NCI-H1105 treated with DMSO at 0.1 percent for 48 hours (cell line): ENCODE measurements around the gene KAT6B.
A peak's percentile ranks its signal among the peaks of the same experiment; 100 is the strongest.

Experiments
- DNase-seq: peaks from one replicate; lab custom pipeline; 2025; lab: John Stamatoyannopoulos, UW

The KAT6B gene

DNA sequence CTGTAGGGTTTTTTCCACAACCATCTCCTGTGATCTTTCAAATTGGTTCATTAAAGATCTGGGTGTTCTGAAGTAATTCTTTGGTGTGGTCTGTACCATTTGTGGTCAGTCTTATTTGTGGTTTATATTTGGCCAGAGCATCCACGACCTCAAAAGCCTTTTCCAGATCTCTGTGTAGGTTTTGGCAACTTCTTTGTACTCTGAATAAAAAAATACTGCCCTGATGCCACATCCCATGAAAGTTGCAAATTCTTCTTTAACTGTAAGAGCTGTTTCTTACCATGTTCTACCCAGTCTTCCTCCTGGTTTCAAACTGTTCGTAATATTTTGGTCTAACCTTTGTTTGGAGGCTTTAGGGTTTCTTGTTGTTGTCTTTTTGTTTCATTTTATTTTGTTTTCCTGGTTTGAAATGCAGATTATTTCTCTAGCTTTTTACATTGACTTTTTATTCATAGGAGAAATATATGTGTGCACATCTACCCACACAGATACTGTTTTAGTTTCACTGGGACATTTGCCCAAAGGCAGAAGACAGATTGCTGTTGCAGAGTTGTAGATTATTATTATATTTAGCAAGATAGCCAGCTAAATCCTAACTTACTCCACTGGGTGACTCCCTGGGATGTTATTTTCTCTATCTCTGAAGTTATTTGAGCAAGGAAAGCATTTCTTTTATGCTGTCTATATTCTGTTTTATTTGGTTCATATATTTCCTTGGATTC, 161.8 kb downstream of the KAT6B start:
- DNase-seq, result no peak

DNA sequence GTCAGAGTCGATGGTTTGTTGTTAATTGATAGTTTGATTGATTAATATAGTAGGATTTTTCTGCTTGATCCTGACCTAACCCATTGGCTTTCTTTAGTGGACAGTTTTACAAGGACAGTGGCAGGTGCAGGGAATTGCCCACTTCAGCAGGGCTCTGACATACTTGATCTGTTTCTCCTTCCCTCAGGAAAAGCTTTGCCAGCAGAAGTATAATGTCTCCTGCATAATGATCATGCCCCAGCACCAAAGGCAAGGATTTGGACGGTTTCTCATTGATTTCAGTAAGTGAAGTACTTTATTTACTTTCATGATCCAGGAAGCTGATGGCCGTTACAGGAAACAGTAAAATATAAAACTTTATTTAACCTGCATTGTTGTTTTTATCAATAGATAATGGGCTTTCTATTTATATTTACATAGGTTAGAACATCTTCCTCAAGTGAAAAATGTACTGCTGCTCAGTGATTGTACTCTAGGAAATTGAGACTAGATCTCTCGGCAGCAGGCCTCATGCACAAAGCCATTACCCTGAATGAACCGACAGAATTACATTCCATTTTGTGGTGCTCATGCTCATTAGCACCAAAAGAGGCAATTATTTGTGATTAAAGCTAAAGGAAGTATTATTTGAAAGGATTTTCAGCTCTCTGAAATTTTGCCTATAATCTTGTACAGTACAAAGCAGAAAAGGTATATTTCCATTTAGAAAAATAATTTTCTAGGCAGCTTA, 162.6 kb downstream of the KAT6B start:
- peak; percentile 69 for DNase-seq

DNA sequence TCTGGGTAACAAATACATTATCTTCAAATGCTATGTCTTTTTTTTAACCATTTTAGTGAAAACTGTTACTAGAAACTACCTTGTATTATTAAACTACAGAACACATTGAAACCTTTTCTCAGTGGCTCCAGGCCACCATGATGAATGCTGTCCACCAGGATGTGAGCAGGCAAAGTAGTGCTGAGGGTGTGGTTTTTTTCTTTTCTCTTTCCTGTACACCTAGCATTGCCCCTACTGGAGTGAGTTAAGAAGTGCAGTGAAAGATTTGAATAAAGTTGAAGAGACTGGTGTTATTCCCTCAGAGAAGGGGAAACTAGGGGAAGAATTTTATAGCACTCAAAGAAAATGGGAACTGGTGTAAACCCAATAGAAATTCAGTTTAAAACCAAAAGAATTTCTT, 165.0 kb downstream of the KAT6B start:
- no peak for DNase-seq

DNA sequence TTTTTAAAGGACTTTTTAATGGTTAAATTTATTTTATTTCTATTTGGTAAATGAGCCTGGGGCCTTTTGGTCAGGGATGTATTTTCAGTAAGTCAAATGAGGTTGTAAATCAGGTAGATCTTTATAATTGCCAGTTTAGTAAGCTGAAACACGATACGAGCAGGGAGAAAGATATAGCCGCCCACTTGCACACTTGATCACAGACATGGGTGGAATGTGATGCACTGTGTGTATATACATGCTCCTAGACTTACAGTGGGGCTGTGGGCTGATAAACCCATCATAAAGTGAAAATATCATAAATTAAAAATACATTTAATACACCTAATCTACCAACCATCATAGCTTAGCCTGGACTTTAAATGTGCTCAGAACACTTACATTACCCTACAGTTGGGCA, 165.7 kb downstream of the KAT6B start:
- DNase-seq, result no peak

DNA sequence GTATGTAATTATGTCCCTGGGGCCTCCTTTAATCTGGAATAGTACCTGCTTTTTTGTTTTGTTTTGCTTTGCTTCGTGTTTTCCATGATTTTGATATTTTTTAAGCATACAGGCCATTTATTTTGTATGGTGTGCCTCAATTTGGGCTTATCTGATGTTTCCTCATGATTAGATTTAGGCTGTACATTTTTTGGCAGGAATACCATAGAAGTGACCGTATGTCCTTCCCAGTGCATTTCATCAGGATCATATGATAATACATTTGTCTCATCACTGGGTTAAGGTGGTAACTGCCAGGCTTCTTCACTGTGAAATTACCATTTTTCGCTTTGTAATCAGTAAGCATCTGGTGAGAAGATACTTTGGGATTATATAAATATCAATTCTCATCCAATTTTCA, 167.2 kb downstream of the KAT6B start:
- no peak for DNase-seq

DNA sequence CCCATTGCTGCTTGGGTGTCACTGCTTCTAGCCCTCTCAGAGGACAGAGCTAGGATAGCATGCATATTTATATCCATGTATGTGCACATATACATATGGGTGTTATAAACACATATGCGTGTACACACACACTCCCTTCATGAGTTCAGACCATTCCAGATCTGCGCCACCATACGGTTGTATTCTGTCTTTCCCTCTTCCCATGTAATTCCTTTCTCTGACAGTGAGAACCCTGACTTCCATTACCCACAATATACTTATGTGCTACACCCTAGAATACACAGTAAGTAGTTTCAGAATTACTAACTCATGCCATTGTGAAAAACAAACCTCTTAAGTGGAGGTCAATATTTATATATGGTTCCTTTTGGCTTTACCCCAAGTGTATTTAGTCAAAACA, 168.5 kb downstream of the KAT6B start:
- DNase-seq, result peak; percentile 21

DNA sequence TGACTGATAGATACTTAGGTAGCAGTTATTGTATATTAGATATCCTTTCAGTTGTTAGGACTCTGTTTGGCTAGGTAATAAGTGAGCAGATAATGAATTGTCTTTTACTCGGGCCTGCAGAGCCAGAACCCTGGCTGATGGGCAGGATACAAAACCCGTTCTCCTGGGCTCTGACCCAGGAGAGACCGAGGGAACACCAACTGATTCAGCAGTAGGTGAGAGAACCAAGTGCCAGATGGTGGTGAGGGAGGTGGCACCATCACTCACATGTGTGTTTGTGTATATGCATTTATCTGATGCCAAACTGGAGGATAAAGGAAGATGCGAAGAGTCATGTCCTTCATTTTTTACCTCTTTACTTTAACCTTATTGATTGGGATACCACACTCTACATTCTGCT, 169.4 kb downstream of the KAT6B start:
- no peak for DNase-seq

DNA sequence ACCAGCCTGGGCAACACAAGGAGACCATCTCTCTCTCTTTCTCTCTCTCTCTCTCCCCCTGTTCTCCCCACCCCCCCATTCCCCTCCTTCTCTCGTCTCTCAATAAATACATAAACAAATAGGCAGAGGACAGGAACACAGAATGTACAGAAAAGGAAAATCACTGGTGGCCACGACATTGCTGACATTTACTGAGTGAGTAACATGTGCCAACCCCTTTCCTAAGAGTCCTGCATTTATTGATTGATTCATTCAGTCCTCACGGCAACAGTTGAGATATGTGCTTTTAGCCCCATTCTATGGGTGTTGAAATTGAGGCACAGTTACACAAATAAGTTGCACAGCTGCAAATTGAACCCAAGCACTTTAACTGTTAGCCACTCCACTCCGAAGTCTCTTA, 170.8 kb downstream of the KAT6B start:
- no peak for DNase-seq

DNA sequence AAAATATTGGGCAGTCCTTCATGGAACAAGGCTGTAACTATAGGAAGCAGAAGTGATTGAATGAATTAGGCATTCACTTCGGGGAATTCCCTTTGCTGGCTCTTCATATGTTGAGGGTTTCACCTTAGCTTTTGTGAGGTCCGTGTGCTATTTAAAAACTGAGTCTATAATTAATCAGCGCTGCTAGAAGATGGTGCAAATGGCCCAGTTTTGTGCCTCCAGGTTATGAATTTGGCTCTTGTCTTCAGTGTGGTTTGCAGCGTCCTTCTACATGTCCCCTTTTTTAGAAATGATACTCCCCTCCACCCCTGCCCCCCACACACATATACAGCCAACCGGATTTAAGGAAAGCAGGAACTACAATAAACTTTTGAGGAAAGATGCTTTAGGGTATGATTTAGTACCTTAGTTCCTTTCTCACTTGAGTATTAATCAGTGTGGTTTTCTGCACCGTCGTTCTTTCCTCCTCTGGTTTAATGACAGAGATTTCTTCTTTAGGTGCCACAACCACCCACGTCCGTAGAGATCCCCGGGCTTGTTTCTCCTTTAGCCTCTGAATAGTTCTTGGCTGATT, 174.4 kb downstream of the KAT6B start:
- no peak for DNase-seq

DNA sequence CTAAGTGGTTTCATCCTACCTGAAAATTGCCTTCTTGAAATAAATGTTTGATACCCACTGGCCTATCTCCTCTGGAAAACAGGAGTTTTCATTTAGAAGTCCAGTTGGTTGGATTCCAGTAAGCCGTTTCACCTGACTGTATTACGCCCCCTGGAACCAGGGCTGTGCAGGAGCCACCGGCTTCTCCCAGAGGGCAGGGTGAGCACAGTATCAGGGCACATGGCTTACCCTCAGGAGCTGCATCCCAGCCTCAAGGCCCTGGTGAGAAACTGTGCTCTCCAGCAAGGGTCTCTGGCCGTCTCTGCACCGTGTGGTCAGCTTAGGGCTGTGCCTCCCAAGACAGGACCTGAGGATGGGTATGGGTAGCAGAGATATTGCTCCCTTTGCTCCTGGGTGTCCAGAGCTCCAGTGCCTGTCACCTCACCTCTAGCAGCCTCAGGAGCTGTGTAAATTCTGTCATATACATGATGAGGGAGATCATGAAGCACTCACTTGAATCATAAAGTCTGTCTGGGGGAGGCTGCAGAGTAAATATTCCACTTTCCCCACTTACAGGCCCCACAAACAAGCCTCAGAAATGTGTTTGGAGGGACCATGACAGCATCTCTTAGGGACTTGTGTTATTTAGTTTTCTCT, 175.4 kb downstream of the KAT6B start:
- DNase-seq, result no peak

DNA sequence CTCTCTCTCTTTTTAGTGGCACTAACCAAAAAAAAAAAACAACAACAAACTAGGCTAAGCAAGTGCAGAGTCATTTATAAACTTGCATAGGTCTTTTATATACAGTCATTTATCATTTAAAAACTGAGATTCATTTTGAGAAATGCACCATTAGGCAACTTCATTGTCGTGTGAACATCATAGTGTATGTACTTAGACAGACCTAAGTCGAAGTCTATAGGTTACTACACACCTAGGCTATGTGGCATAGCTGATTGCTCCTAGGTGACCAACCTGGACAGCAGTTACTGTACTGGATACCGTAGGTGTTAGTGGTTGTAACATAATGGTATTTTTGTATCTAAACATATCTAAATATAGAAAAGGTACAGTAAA, 175.9 kb downstream of the KAT6B start:
- no peak for DNase-seq

DNA sequence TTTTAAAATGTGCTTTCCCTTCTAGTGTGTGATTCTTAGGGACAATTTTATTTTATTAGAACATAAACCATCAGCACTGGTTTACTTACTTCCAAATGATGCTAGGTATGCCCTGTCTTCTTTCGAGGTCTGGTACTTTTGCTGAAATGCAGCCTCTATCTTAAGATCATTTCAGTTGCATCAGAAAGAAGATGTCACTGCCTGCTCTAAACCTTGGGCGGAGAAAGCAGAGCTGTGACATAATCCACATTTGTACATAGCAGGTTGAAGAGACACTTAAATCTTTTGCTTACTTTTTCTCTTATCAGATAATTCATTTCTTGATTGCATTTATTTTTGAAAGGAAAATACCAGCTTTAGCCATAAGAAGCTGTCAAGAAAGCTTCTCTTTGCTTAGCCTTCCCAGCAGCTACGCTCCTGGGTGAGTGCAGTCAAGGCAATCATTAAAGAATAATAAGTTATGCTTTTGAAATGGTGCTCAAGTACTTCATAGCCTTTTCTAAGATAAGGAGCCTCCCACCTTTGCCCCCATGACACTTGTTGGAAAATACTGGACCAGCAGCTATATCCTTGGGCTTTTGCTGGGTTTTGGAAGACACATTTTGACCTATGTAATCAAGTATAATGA, 176.7 kb downstream of the KAT6B start:
- DNase-seq, result no peak

DNA sequence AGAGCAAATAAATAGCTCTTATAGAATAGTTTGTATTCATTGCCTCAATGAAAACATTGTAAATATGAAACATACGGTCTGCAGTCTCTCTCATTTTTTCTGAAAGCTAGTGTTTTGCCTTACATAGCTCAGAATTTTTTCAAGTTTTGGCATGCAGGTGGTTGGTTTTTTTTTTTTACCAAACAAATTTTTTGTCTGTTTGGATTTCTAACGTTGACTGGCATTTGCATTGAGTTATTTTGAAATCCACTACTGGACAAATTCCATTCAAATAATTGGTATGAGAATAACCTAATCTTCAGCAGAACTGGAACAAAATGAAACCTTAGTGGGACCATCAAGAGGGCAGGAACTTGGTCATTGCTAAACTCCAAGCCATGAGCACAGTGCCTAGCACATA, 177.5 kb downstream of the KAT6B start:
- no peak for DNase-seq

DNA sequence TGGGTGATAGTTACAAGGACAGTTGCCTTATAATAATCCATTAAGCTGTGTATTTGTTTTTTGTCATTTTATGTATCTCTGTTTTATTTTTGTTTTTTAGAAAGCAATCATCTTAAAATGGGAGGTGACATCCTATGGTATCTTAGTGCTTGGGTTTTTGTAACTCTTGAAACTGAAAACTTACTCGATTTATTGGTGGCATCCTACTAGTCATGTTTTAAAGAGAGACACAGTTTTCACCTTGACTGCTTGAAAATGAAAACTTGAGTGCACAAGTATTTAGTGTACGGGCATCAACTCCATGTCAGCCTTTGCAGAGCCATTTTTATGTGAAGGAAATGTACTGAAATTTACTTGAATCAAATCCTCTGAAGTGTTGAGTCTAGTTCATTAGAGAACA, 181.2 kb downstream of the KAT6B start:
- DNase-seq, result no peak

DNA sequence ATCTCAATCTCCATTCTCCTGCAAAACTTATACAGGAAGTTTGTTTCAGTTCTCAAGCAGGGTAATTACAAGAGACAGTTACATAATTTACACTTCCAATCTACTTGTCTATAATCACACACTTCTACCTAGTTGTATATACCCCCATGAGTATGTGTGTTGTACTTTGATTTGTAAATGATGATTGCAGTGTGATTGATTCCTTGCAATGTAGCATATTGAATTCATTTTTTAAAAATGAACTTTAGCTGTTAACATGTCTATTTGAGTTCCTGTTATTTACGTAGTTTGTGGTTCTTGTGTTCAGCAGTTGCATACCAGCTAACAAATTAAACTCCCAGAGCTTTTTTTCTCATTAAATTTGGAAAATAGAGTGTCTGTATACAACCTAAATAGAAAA, 182.6 kb downstream of the KAT6B start:
- no peak for DNase-seq

DNA sequence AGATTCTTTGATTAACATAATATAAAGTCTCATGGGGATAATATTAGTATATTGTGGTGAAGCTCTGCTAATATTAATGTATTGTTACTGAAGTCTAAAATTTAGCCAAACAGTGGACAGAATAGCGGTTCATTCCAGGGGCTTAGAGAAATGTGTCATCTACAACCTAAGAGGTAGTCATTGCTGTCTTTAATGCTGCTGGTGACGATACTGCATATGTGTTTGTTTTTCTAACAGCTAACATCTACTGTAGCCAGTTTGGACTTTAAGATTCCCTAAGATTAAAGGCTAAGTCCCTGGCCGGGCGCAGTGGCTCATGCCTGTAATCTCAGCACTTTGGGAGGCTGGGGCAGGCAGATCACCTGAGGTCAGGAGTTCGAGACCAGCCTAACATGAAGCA, 183.0 kb downstream of the KAT6B start:
- DNase-seq, result no peak

DNA sequence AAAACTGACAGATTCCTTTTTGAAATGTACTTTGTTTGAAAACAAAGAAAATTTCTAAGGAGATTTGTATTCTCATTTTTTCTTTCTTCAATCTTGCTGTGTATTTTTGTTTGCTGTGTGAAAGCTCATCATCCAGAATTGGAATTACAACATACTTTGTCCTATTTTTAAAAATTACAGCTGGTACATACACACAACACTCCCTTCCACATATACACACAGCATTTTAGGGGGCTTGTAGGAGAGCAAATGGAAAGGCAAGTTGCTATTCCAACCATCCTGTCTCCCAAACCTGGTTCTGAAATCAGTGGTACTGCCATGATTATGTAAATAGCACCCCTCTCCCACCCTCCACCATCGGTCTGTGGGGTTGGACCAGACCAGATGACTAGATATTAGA, 184.0 kb downstream of the KAT6B start:
- no peak for DNase-seq

DNA sequence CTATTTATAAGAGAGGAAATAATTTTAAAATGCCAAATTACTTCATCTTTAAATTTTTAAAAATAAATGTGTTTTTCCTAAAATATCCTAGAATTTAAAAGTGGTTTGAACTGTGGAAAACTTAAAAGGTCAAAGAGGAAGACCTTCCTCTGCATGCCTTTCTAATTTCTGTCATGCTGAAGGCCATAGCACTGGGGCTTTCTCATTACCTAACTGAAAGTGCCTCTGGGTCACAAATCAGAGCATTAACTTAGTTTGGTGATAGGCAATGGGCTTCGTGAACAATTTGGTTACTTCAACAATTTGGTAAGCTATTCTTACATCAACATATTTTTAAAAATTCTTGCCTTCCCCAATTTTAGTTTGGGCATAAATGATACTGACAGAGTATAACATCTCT, 184.8 kb downstream of the KAT6B start:
- no peak for DNase-seq

DNA sequence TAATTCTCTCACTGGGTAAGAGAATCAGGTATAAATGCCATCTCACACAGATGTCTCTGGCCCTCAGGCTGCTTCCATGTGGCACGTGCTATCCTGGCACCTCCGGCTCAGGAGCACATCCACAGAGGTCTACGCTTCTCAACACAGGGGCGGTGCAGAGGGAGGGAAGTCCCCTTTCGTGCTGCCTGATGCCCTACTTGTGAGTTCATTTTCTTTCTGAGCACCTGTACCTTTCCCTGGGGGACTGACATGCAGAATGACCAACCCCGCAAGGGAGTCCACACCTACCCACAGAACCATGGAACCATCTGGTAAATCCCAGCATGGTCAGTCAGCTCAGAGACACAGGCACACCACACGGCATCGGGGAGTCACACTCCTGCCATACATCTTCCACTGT, 186.1 kb downstream of the KAT6B start:
- no peak for DNase-seq

DNA sequence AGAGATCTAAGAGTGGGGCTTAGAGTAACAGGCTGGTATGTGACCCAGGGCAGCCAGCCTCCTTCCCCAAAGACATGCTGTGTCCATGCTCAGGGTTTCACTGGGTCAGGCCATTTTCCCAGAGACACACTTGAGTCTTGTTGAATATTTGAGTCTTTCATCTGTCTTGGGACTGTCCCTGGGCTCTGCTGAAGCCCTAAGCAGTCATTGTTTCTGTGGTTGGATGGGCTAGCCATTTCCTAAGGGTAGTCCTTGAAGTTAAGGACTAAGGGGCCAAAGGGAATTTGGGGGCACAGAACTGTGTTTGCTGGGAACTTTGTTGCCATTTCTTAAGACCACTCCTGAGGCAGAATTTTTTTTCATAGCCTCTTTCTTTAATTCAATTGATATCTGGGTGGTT, 186.6 kb downstream of the KAT6B start:
- DNase-seq, result no peak

DNA sequence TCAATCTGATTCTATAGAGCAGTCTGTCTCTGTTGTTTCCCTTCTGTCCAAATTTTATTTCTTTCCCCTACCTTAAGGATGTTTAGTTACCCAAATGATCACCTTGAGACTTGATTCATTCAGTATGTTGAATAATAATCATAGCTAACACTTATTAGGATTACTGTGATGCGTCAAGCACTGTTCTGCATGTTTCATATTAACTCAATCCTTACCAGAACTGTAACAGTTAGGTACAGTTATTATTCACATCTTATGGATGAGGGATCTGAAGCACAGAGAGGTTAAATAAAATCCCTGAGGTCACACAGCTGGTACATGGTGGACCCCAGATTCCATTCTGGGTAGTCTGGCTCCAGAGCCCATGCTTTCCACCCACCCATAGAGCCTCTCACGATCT, 187.1 kb downstream of the KAT6B start:
- no peak for DNase-seq

DNA sequence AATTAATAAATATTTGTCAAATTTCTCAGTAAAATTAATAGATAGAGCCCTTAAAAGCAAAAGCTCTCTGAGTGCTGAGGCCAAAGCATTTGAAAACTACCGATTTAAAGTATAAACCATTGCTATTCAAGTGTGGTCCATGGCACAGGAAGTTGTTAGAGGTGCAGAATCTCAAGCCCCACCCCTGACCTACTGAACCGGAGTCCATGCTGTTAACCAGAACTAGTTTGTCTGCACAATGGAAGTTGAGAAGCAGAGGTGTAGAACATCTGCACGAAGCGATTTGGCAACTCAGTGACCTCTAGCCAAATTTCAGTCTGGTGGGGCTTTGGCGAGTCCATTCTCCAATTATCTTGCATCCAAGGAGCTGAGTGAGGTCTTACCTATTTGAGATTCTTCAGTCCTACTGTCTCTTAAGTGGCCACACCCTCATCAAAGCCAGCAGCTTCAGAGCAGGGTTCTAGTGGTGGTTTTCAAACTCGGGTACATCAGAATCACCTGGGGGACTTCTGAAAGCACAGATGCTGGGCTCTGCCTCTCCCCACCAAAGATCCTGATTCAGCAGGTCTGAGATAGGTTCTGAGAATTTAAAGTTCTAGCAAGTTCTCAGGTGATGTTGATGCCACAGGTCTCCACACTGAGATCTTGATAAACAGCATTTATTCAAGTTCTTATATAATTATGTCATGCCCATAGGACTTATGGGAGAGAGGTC, 188.3 kb downstream of the KAT6B start:
- DNase-seq, result no peak
